H1 (cell line): ENCODE results near the gene PLXNA4.

Source experiments
- CEBPB ChIP-seq: IDR thresholded peaks from 2 replicates; pipeline ENCODE4 v1.6.1; 2012; ENCODE audit warnings: low read depth, low read length
- RFX5 ChIP-seq: IDR thresholded peaks from 2 replicates; pipeline ENCODE4 v1.6.1; 2011; ENCODE audit warnings: low read depth, low read length, improper control_type of control experiment, borderline replicate concordance
- YY1 ChIP-seq: IDR thresholded peaks from 2 replicates; pipeline ENCODE4 v1.6.1; 2011; ENCODE audit warnings: low read depth, mild to moderate bottlenecking, low read length
- TF ChIP-seq, protein P1 (sequence below), 3 experiments: IDR thresholded peaks; 1 replicate in 2 of 3; 2 replicates in 1 of 3; pipeline versions ENCODE4 v1.5.1 to v1.6.1; 2011; ENCODE audit warnings: low read length in 3 of 3, mild to moderate bottlenecking in 3 of 3, inconsistent platforms in 2 of 3, low read depth in 1 of 3, moderate library complexity in 1 of 3; ENCODE audit not compliant: insufficient read depth in 1 of 3; ENCODE audit errors: control extremely low read depth in 1 of 3

GRCh38 chr7:132345030-132345429, 231.2 kb downstream of the PLXNA4 start:
- TF ChIP-seq RFX5: no peak
- TF ChIP-seq, protein P1, sequence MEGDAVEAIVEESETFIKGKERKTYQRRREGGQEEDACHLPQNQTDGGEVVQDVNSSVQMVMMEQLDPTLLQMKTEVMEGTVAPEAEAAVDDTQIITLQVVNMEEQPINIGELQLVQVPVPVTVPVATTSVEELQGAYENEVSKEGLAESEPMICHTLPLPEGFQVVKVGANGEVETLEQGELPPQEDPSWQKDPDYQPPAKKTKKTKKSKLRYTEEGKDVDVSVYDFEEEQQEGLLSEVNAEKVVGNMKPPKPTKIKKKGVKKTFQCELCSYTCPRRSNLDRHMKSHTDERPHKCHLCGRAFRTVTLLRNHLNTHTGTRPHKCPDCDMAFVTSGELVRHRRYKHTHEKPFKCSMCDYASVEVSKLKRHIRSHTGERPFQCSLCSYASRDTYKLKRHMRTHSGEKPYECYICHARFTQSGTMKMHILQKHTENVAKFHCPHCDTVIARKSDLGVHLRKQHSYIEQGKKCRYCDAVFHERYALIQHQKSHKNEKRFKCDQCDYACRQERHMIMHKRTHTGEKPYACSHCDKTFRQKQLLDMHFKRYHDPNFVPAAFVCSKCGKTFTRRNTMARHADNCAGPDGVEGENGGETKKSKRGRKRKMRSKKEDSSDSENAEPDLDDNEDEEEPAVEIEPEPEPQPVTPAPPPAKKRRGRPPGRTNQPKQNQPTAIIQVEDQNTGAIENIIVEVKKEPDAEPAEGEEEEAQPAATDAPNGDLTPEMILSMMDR (IDR thresholded peaks at IDR 0.05; ENCODE audit: control extremely low read depth in 1 of 3, insufficient read depth in 1 of 3, low read depth in 1 of 3, low read length in 3 of 3): no peak
- TF ChIP-seq CEBPB: no peak
- TF ChIP-seq YY1: no peak
